ENCODE data around the gene OR5K4.

OR5K4 gene

GRCh38 chr3:98353554-98353953 is at the start of gene OR5K4:
OR5K4 (plus strand) TSS chr3:98353854; CDS start chr3:98353854, 0 bp downstream.
- no peak for DNase-seq

GRCh38 chr3:98322101-98322500 is 31.6 kb upstream of the OR5K4 start:
- DNase-seq = no peak

GRCh38 chr3:98322686-98323085 is 31.0 kb upstream of the OR5K4 start:
- DNase-seq = no peak

- no peak for DNase-seq
Measured at GRCh38 chr3:98323425-98323824, 30.2 kb upstream of the OR5K4 start.

- peak; percentile 73 for DNase-seq
Measured at GRCh38 chr3:98325055-98325454, 28.6 kb upstream of the OR5K4 start.

- no peak for DNase-seq
Measured at GRCh38 chr3:98326105-98326893, 27.4 kb upstream of the OR5K4 start.

GRCh38 chr3:98326945-98327344 is 26.7 kb upstream of the OR5K4 start:
- DNase-seq = no peak

- DNase-seq = no peak
Measured at GRCh38 chr3:98328933-98329332, 24.7 kb upstream of the OR5K4 start.

- DNase-seq = peak; percentile 68
Measured at GRCh38 chr3:98329392-98330124, 24.1 kb upstream of the OR5K4 start.

- no peak for DNase-seq
Measured at GRCh38 chr3:98331329-98331728, 22.3 kb upstream of the OR5K4 start.

GRCh38 chr3:98333989-98334606 is 19.6 kb upstream of the OR5K4 start:
- DNase-seq = no peak

- no peak for DNase-seq
Measured at GRCh38 chr3:98339031-98339430, 14.6 kb upstream of the OR5K4 start.

GRCh38 chr3:98341758-98342157 is 11.9 kb upstream of the OR5K4 start:
- DNase-seq = no peak

GRCh38 chr3:98343647-98344507 is 9.8 kb upstream of the OR5K4 start:
- peak; percentile 54 for DNase-seq

- DNase-seq = no peak
Measured at GRCh38 chr3:98350082-98350481, 3.6 kb upstream of the OR5K4 start.

- DNase-seq = no peak
Measured at GRCh38 chr3:98359250-98359649, 5.6 kb downstream of the OR5K4 start.

GRCh38 chr3:98359993-98360675 is 6.5 kb downstream of the OR5K4 start:
- no peak for DNase-seq

GRCh38 chr3:98360681-98361080 is 7.0 kb downstream of the OR5K4 start:
- no peak for DNase-seq

- no peak for DNase-seq
Measured at GRCh38 chr3:98361289-98361688, 7.6 kb downstream of the OR5K4 start.

- no peak for DNase-seq
Measured at GRCh38 chr3:98367464-98368246, 14.0 kb downstream of the OR5K4 start.

GRCh38 chr3:98371186-98371585 is 17.5 kb downstream of the OR5K4 start:
- no peak for DNase-seq

All from NCI-H1105 treated with DMSO at 0.1 percent for 48 hours (cell line).